Ishikawa (cell line): ENCODE measurements around the gene RALGPS1.

ENCODE experiments used
- CEBPB ChIP-seq: IDR thresholded peaks from 2 replicates; pipeline ENCODE4 v1.6.1; 2012
- CREB1 ChIP-seq: IDR thresholded peaks from 2 replicates; pipeline ENCODE4 v1.6.1; 2012; ENCODE audit warnings: low read depth
- EGR1 ChIP-seq: IDR thresholded peaks from 2 replicates; pipeline ENCODE4 v1.6.1; 2012
- EP300 ChIP-seq: IDR thresholded peaks from 2 replicates; pipeline ENCODE4 v1.6.1; 2012; ENCODE audit warnings: borderline replicate concordance
- FOXM1 ChIP-seq: IDR thresholded peaks from 2 replicates; pipeline ENCODE4 v1.6.1; 2012; ENCODE audit warnings: low read depth, borderline replicate concordance
- NFIC ChIP-seq: IDR thresholded peaks from 2 replicates; pipeline ENCODE4 v1.6.1; 2012
- RAD21 ChIP-seq: IDR thresholded peaks from 2 replicates; pipeline ENCODE4 v1.6.1; 2012; ENCODE audit warnings: low read depth
- TAF1 ChIP-seq: IDR thresholded peaks from 2 replicates; pipeline ENCODE4 v1.6.1; 2012; ENCODE audit warnings: low read depth, mild to moderate bottlenecking
- TCF12 ChIP-seq: IDR thresholded peaks from 2 replicates; pipeline ENCODE4 v1.6.1; 2012; ENCODE audit warnings: low read depth
- TEAD4 ChIP-seq: IDR thresholded peaks from 2 replicates; pipeline ENCODE4 v1.6.1; 2012
- YY1 ChIP-seq: IDR thresholded peaks from 2 replicates; pipeline ENCODE4 v1.6.1; 2012; ENCODE audit warnings: low read depth
- ZBTB7A ChIP-seq: IDR thresholded peaks from 2 replicates; pipeline ENCODE4 v1.6.1; 2012; ENCODE audit warnings: low read depth
- TF ChIP-seq, protein P1 (sequence below): IDR thresholded peaks from 2 replicates; pipeline ENCODE4 v1.6.1; 2012; ENCODE audit warnings: low read depth, mild to moderate bottlenecking
- TF ChIP-seq, protein P2 (sequence below): IDR thresholded peaks from 2 replicates; pipeline ENCODE4 v1.6.1; 2012
- TF ChIP-seq, protein P3 (sequence below): IDR thresholded peaks from 2 replicates; pipeline ENCODE4 v1.6.1; 2012

RALGPS1 gene

DNA sequence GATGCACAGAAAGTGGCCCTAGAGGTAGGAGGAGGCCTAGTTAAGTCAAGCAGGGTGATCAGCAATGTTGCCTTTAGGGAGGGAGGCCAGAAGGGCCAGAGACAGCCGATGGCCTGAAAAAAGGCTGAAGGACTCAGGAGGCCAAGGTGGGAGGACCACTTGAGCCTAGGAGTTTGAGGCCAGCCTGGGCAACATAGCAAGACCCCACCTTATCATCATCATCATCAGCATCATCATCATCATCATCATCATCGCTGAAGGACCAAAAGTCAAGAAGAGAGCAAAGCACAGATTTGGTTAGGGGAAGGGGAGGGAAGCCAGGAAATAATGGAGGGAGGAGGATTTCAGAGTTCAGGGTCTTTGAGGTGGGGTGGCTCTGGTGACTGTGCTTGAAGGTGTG, 74.3 kb downstream of the RALGPS1 start:
- TF ChIP-seq RAD21, result no peak
- TF ChIP-seq, protein P1, sequence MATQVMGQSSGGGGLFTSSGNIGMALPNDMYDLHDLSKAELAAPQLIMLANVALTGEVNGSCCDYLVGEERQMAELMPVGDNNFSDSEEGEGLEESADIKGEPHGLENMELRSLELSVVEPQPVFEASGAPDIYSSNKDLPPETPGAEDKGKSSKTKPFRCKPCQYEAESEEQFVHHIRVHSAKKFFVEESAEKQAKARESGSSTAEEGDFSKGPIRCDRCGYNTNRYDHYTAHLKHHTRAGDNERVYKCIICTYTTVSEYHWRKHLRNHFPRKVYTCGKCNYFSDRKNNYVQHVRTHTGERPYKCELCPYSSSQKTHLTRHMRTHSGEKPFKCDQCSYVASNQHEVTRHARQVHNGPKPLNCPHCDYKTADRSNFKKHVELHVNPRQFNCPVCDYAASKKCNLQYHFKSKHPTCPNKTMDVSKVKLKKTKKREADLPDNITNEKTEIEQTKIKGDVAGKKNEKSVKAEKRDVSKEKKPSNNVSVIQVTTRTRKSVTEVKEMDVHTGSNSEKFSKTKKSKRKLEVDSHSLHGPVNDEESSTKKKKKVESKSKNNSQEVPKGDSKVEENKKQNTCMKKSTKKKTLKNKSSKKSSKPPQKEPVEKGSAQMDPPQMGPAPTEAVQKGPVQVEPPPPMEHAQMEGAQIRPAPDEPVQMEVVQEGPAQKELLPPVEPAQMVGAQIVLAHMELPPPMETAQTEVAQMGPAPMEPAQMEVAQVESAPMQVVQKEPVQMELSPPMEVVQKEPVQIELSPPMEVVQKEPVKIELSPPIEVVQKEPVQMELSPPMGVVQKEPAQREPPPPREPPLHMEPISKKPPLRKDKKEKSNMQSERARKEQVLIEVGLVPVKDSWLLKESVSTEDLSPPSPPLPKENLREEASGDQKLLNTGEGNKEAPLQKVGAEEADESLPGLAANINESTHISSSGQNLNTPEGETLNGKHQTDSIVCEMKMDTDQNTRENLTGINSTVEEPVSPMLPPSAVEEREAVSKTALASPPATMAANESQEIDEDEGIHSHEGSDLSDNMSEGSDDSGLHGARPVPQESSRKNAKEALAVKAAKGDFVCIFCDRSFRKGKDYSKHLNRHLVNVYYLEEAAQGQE, result no peak
- no peak for TF ChIP-seq TAF1
- TF ChIP-seq YY1, result no peak

DNA sequence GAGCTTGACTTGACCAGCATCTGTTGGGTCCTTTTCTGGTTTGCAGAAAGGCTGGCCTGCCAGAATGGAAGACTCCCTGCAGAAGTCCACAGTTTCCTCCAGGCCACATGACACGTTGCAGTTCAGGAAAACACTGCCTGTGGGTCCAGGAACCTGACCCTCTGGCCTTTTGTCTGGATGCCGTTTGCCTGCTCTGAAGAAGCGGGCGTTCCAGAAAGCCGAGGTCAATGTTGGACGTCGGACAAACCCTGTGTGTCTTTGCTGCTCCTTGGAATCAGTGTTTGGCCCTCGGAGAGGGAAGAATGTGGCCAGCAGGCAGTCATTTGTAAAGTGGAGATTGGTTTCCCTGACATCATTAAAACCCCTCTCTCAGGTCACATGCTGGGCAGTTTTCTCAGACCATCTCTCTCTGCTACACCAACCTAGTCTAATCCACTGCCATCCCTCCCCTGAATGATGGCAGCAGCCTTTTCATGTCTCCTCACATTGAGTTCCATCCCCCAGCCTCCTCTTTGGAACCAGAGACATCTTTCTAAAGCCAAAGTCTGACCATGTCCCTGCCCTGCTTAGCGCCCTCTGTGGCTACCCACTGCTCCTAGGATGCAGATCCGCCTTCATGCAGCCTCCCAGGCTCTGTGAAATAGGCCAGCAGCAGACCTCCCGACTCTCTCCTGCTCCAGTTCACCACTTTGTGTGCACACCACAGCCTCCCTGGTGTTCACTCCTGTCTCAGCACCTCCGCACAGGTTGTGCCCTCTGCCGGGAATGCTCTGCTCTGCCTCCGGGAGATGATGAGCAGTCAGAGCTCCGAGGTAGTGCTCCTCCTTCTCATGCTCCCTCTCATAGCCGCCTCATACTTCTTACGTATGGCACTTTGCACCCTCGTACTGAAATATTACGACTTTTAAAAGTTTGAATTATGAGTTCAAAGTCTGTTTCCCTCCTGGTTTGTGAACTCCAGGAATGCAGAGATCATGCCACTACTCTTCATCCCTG, 75.6 kb downstream of the RALGPS1 start:
- TF ChIP-seq, protein P1, result no peak
- TF ChIP-seq, protein P2, sequence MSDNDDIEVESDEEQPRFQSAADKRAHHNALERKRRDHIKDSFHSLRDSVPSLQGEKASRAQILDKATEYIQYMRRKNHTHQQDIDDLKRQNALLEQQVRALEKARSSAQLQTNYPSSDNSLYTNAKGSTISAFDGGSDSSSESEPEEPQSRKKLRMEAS, result no peak
- TF ChIP-seq TAF1 (no peak), EP300 (no peak), TEAD4 (no peak), EGR1 (no peak), ZBTB7A (no peak), TCF12 (no peak), NFIC (no peak), RAD21 (no peak), CEBPB (no peak), YY1 (no peak), FOXM1 (no peak), CREB1 (no peak)
- TF ChIP-seq, protein P3, sequence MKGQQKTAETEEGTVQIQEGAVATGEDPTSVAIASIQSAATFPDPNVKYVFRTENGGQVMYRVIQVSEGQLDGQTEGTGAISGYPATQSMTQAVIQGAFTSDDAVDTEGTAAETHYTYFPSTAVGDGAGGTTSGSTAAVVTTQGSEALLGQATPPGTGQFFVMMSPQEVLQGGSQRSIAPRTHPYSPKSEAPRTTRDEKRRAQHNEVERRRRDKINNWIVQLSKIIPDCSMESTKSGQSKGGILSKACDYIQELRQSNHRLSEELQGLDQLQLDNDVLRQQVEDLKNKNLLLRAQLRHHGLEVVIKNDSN, result no peak

DNA sequence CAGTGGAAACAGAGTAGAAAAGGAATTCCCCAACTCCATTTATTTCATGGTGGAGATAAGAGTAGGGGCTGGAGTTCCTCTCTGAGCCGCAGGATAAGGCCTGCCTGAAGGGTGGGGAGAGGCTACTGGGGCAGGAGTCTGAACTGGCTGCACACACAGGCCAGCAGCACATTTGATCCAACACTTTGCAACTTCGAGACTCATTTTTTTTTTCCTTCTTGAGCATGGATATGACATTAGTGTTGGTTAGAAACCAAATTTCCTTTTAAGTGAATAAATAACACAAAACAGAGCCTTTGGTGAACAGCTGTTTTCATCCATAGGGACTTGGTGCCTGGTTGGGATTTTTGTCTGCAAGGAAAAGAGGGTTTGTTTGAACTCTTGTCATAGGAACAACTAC, 76.6 kb downstream of the RALGPS1 start:
- TF ChIP-seq ZBTB7A (no peak), NFIC (no peak), RAD21 (no peak), YY1 (no peak), CEBPB (no peak), EP300 (no peak), FOXM1 (no peak), TEAD4 (no peak), TCF12 (no peak), TAF1 (no peak), CREB1 (no peak), EGR1 (no peak)
- TF ChIP-seq, protein P3, result no peak
- TF ChIP-seq, protein P2, result no peak
- TF ChIP-seq, protein P1, result no peak

DNA sequence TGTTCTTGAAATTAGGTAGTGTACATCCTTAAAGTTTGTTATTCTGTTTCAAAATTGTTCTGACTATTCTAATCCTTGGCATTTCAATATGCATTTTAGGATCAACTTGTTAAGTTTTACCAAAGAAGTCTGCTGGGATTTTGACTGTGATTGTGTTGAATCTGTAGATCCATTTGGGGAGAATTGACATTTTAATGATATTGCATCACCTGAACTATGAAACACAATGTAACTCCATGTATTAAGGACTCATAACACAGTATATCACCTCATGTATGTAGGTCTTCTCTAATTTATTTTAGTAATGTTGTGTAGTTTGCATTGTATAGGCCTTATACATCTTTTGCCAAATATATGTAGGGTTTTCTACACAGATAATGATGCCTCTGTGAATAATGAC, 77.8 kb downstream of the RALGPS1 start:
- TF ChIP-seq, protein P1, result no peak
